ENCODE results near the gene ZNF57. TPM values are rescaled to one million over a fixed set of nuclear protein-coding genes. Genes with fewer than 3 reads are reported as not detected.
A peak's percentile ranks its signal among the peaks of the same experiment; 100 is the strongest.
"Not testable (repeated sequence)": the region's sequence is repeated elsewhere in the genome, so short reads cannot be mapped to it uniquely, and the experiment has no call there.

Gene ZNF57
- 1 to 10 TPM; 6.1 to 7.9 (median 7.1) TPM for polyA plus RNA-seq (ENCODE audit: insufficient read depth in 1 of 5, insufficient read length in 5 of 5, low replicate concordance in 1 of 5)
- long read RNA-seq, donor 1, partial matches to known transcripts, result 0 of 2 reads
- long read RNA-seq, donor 1, other reads (novel, unspliced or antisense), result 0 of 2 reads
- long read RNA-seq, donor 2, partial matches to known transcripts, result 0 of 2 reads
- long read RNA-seq, donor 2, other reads (novel, unspliced or antisense), result 0 of 2 reads
- long read RNA-seq, donor 3, partial matches to known transcripts, result 0 of 2 reads
- long read RNA-seq, donor 3, other reads (novel, unspliced or antisense), result 0 of 2 reads
- long read RNA-seq, donor 4, result 0 reads
- long read RNA-seq, donor 5, partial matches to known transcripts, result 0 of 3 reads
- long read RNA-seq, donor 5, other reads (novel, unspliced or antisense), result 0 of 3 reads
- long read RNA-seq, donor 6, partial matches to known transcripts, result 0 of 3 reads
- long read RNA-seq, donor 6, other reads (novel, unspliced or antisense), result 0 of 3 reads
- long read RNA-seq, donor 7, transcript ZNF57-201 (4 exons, 2,003 nt), result major isoform, 6 of 6 reads
- long read RNA-seq, donor 7, partial matches to known transcripts, result 0 of 6 reads
- long read RNA-seq, donor 7, other reads (novel, unspliced or antisense), result 0 of 6 reads
- long read RNA-seq, donor 8, partial matches to known transcripts, result 0 of 1 reads
- long read RNA-seq, donor 8, other reads (novel, unspliced or antisense), result 0 of 1 reads

GRCh38 chr19:2900296-2901252, at the start of gene ZNF57:
Gene ZNF57, plus strand, starts transcription at chr19:2900928. Its CDS starts 118 bp downstream, at chr19:2901046.
- peak; percentile 98 for DNase-seq

- DNase-seq, result no peak
Measured at GRCh38 chr19:2852598-2852997, 48.1 kb upstream of the ZNF57 start.

DNA sequence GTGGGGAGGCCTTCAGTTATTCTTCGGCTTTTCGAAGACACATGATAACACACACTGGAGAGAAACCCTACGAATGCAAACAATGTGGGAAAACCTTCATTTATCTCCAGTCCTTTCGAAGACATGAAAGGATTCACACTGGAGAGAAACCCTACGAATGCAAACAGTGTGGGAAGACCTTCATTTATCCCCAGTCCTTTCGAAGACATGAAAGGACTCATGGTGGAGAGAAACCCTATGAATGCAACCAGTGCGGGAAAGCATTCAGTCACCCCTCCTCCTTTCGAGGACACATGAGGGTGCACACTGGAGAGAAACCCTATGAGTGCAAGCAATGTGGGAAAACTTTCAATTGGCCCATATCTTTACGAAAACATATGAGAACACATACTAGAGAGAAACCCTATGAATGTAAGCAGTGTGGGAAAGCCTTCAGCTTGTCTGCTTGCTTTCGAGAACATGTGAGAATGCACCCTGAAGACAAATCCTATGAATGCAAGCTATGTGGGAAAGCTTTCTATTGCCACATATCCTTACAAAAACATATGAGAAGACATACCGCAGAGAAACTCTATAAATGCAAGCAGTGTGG, 47.6 kb upstream of the ZNF57 start:
- no peak for DNase-seq

- DNase-seq, result no peak
Measured at GRCh38 chr19:2854849-2855248, 45.9 kb upstream of the ZNF57 start.

- DNase-seq, result no peak
Measured at GRCh38 chr19:2856457-2857050, 44.2 kb upstream of the ZNF57 start.

DNA sequence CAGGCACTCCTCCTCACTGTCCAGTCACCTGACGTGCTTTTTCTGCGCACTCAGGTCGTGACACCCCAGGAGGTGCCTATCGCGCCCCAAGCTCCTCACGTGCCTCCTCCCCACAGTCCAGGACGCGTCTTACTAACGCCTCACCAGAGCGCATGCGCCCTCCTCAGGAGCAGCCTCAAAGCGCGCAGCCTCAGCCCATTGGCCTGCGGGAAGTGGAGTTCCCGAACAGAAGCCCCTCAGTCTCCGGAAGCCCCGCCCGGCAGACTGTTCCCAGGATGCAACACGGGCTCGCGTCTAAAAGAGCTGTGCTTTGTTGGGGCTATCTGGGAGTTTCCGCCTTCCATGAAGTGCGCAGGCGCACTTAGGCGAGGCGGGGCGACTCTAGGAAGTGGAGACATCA, 41.9 kb upstream of the ZNF57 start:
- no peak for DNase-seq

DNA sequence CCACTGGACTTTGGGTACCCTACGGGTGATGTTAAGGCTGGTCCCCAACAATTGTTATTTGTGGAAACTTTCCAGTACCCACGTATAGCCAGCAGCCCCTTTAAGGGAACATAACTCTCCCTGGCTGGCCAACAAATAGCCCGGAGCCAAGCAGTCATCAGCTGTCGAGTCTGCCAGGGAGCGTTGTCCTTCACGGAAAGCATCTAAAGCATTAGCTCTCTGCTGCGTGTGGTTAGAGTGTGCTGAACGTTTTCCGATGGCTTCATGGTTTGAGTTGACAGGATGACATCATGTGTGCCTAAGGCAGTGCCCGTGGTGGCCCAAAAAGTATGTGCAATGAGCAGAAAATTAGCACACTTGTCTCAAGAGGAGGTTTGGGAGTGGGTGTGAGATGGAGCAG, 36.9 kb upstream of the ZNF57 start:
- no peak for DNase-seq

DNA sequence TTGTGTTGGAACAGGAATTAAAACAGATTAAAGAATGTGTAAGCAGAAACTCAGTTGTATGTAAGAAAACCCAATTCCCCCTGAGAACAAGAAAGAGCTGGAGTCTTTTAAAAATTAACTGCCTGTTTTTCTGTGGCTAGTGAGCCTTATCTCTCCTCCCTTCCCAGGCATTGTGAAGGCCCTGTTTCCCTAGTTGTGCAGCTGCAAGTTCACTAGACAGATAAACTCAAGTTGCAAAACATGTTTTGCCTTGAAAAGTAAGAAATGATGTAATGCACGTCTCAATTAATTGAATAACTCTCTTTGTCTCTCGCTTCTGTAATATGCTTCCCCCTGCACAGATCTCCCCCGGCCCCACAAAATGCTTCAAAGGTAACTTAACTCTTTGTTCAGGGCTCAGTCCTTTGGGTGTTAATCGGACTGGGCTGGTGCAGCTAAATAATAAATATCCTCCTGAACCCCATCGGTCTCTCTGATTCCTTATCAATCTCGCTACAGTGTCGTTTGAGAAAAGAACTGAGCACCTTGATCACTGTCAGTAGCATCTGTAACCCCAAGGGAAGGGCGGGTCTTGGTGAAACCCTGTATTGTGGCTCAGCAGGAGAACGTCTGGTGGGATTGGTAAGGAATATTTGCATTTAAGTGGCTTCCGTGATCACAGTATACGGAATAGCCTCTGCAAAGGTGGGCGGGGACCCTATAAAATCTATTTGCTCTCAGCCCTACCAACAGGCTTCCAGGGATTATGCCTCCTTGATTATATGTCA, 35.2 kb upstream of the ZNF57 start:
- no peak for DNase-seq

DNA sequence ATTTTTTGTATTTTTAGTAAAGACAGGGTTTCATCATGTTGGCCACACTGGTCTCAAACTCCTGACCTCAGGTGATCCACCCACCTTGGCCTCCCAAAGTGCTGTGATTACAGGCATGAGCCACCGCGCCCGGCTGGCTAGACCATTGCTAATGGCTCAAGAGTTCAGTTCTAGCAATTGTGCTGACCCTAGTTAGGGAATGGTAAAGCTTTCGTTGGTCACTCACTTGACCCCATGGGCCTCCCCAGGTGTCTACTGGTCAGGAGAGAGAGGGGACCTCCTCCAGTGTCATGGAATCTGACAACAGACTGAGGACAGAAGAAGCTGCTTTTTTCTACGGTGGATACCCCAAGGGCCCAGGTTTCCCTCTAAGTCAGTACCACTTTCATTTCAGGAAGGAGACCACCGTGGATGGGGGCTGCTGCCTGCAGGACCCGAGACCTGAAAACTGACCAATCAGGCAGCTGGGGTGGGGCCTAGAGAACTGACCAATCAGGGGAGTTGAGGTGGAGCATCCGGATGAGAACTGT, 34.2 kb upstream of the ZNF57 start:
- DNase-seq, result no peak

DNA sequence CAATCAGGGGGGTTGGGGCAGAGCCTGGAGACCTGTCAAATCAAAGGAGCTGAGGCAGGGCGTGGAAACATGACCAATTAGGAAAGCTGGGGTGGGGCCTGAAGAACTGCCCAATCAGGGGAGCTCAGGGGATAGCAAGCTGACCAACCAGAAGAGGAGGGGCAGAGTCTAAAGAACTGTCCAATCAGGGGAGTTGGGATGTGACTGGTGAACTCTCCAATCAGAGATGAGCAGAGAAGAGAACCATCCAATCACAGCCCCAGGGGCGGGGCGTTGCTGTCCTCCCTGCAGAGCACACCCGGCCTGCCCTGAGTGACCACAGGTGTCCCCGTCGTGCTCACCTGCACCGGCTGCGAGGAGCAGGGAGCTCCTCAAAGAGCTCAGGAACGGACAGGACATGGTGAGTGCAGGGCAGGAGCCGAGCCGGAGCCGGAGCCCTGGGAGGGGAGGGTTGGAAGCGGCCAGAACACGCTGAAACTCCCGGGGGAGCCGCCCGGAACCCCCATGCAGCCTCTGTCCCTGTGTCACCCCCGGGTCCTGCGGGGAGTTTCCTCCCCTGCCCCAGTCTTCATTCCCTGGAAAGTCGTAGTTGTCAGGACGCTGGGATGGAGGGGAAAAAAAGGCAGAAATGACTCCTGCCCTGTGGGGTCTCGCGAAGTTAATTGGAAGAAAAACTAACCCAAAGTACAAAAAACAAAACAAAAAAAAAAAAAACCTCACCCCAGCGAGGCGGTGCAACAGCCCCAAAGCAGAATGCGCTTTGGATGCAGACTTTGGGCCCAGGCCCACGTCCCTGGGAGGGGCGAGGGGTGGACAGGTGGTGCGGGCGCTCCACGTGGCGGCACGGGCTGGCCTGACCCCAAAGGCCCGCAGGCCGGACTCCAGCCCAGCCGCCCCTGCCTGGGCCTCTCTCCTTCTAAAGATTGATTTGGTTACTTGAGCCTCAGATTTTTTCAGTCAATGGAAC, 33.4 kb upstream of the ZNF57 start, which contains the start of gene ZNF556:
TSS of gene ZNF556 (plus strand) at position 311 of the 967 bp plus-strand sequence. CDS start at position 398, 87 bp downstream.
- DNase-seq, result no peak

DNA sequence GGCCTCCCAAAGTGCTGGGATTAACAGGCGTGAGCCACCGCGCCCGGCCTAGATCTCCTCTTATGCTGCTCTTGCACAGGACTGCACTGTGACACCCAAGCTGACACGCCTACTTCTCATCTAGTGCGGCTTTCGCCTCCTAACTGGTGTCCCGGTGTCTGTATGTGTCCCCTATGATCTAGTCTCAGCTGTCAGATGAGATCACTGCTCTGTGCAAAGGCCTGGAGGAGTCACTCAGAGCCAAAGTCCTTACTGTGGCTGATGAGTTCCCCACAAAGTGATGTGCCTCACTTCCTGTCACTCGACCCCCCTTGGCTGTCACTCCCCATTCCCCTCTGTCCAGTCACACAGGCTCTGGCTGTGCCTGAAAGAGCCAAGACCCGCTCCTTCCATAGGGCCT, 31.1 kb upstream of the ZNF57 start:
- no peak for DNase-seq

GRCh38 chr19:2872175-2872574, 28.6 kb upstream of the ZNF57 start:
- not testable (repeated sequence) for DNase-seq

DNA sequence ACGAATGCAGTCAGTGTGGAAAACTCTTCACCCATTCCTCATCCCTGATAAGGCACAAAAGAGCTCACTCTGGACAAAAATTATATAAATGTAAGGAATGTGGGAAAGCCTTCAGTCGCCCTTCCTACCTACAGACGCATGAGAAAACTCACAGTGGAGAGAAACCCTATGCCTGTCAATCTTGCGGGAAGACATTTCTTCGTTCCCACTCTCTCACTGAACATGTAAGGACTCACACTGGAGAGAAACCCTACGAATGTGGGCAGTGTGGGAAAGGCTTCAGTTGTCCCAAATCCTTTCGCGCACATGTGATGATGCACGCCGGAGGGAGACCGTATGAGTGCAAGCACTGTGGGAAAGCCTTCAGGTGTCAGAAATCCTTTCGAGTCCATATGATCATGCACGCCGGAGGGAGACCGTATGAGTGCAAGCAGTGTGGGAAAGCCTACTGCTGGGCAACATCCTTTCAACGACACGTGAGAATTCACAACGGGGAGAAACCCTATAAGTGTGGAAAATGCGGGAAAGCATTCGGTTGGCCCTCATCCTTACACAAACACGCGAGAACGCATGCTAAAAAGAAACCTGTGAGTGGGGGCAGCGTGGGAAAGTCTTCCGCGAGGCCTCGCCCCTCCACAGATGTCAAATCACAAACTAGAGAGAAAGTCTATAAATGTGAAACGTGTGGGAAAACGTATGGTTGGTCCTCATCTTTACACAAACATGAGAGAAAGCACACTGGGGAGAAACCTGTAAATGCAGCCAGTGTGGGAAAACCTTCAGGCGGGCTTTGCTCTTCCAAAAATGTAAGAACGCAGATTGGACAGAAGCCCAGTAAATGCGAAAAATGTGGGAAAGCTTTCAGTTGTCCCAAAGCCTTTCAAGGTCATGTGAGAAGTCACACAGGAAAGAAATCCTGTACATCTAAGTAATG, 23.1 kb upstream of the ZNF57 start:
- no peak for DNase-seq

- DNase-seq, result no peak
Measured at GRCh38 chr19:2883686-2884439, 16.9 kb upstream of the ZNF57 start.

GRCh38 chr19:2885736-2886135, 15.0 kb upstream of the ZNF57 start:
- DNase-seq, result no peak

- DNase-seq, result peak; percentile 55 to 57
Measured at GRCh38 chr19:2887391-2887914, 13.3 kb upstream of the ZNF57 start.

Data from right lung (tissue), 10 donors.